Epithelial cell of esophagus (primary cell): ENCODE data around the gene RHD.
"Not testable (repeated sequence)": the region's sequence is repeated elsewhere in the genome, so short reads cannot be mapped to it uniquely, and the experiment has no call there.

Experiments used
- DNase-seq: peaks from one replicate; pipeline ENCODE4 v3.0.0; 2010; ENCODE audit warnings: low read depth
- H3K4me3 ChIP-seq: 2 replicates; pipeline ENCODE4 v1.5.1; 2011; ENCODE audit warnings: mild to moderate bottlenecking, low read length, control low read depth
- TF ChIP-seq, protein P1 (sequence below): IDR thresholded peaks from 2 replicates; pipeline ENCODE4 v1.5.1; 2011; ENCODE audit warnings: low read depth, mild to moderate bottlenecking, low read length, control low read depth, inconsistent platforms; ENCODE audit not compliant: insufficient read depth; ENCODE audit errors: missing control alignments

Gene RHD

GRCh38 chr1:25272238-25272637, at the start of gene RHD:
Gene RHD, plus strand, starts transcription at chr1:25272509. Its CDS starts 39 bp downstream, at chr1:25272548.
- DNase-seq: not testable (repeated sequence)

DNA sequence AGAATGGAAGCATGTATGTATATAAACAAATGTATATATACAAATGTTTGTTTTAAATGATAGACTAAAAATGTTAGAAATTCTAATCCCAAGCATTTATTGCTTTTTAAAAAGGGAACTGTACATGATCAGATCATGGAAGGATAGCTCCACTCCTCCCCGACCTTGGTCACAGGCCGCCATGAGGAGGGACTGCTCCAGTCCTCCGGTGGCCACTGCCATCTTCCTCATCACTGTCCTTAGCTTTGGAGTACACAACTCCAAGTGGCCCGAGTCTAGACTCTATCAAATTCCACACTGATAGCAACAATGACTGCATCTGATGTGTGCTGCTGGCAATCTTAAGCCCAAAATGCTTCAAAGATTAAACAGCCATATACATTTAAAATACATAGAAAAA, 49.7 kb upstream of the RHD start:
- no peak for DNase-seq
- TF ChIP-seq, protein P1, sequence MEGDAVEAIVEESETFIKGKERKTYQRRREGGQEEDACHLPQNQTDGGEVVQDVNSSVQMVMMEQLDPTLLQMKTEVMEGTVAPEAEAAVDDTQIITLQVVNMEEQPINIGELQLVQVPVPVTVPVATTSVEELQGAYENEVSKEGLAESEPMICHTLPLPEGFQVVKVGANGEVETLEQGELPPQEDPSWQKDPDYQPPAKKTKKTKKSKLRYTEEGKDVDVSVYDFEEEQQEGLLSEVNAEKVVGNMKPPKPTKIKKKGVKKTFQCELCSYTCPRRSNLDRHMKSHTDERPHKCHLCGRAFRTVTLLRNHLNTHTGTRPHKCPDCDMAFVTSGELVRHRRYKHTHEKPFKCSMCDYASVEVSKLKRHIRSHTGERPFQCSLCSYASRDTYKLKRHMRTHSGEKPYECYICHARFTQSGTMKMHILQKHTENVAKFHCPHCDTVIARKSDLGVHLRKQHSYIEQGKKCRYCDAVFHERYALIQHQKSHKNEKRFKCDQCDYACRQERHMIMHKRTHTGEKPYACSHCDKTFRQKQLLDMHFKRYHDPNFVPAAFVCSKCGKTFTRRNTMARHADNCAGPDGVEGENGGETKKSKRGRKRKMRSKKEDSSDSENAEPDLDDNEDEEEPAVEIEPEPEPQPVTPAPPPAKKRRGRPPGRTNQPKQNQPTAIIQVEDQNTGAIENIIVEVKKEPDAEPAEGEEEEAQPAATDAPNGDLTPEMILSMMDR: no peak
- no peak overlapping the region for H3K4me3 ChIP-seq

More at GRCh38 chr1:25272238-25272637, at the start of gene RHD:
- not testable (repeated sequence) for H3K4me3 ChIP-seq

DNA sequence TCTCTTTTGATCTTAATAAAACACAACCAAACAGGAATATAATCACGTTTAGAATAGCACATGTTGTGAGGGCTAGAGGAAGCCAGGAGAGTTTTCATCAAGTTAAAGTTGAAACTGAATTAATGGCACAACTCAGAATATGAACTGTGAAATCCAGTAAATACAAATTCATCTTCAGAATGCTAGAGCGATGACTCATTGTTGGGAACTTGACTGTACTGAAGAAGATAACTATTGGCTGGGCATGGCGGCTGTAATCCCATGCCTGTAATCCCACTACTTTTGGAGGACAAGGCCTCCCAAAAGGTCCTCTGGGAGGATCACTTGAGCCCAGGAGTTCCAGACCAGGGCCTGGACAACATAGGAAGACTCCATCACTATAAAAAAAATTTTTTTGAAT, 48.8 kb upstream of the RHD start:
- TF ChIP-seq, protein P1: no peak
- H3K4me3 ChIP-seq: no peak overlapping the region
- peak; percentile 40 for DNase-seq

- DNase-seq: peak; percentile 85
- peak within 1 kb of the TSS; percentile 92 for H3K4me3 ChIP-seq
- TF ChIP-seq, protein P1: no peak
Observed at GRCh38 chr1:25232027-25232865, 40.1 kb upstream of the RHD start, which contains the start of gene SYF2. Gene SYF2, minus strand, starts transcription at chr1:25232502. Its CDS starts 35 bp downstream, at chr1:25232467.

DNA sequence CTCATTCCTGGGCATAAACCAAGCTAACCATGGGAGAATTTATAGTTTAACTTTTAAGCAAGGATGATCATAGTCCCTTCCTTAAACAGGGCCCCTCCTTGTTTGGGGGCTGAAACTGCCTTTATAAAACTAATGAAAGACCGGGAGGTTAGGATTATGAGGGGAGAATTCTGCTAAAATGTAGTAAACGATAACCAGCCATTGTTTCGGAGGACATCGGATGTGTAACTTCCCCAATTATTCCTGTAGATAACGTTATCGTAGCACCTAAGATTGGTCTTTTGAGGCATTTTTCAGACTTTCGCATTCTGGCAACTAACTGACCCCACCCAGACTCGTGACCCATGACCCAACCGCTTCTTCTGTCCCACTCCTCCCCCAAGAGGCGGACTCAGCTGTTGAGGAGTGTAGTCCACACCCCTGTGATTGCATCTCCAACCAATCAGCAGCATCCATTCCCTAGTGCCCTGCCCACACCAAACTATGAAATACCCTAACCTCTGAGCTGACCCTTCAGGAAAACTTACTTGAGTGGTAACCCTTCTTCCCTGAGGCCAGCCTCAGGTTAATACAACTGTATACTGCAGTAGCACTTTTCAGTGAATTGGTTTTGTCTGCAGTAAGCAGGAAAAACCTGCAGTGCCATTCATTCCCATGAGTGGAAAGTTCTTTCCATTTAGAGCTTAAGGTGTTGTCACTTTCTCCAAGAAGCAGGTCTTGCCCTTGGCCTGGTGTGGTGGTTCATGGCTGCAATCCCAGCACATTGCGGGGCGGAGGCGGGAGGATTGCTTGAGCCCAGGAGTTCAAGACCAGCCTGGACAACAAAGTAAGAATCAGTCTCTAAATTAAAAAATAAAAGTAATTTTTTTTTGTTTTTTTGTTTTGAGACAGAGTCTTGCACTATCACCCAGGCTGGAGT, 39.2 kb upstream of the RHD start:
- peak; percentile 88 for DNase-seq
- peak overlapping the region; percentile 92 for H3K4me3 ChIP-seq
- TF ChIP-seq, protein P1: no peak

DNA sequence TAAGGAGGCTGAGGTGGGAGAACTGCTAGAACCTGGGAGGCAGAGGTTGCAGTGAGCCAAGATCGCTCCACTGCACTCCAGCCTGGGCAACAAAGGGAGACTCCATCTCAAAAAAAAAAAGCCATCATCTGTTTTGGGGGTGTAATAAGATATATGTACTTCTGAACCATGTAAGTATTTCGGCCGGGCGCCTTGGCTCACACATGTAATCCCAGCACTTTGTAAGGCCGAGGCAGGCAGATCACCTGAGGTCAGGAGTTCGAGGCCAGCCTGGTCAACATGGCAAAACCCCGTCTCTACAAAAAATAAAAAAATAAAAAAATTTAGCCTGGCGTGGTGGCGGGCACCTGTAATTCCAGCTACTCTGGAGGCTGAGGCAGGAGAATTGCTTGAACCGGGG, 36.9 kb upstream of the RHD start:
- not testable (repeated sequence) for DNase-seq, H3K4me3 ChIP-seq

DNA sequence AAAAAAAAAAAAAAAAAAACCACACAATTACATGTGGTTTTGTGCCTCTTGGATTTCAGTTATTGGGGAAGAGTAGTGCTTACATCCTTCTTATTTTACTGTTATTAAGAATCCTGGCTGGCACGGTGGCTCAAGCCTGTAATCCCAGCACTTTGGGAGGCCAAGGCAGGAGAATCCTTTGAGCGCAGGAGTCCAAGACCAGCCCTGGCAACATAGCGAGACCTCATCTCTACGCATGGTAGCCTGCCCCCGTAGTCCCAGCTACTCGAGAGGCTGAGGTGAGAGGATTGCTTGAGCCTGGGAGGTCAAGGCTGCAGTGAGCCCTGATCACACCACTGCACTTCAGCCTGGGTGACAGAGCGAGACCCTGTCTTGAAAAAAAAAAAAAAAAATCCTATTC, 36.0 kb upstream of the RHD start:
- not testable (repeated sequence) for DNase-seq, H3K4me3 ChIP-seq

GRCh38 chr1:25238046-25238445, 34.3 kb upstream of the RHD start:
- TF ChIP-seq, protein P1: no peak
- no peak for DNase-seq
- H3K4me3 ChIP-seq: no peak overlapping the region
